Aortic smooth muscle cell (primary cell): ENCODE data around the gene RAI1. TPM values are rescaled to one million over a fixed set of nuclear protein-coding genes. Genes with fewer than 3 reads are reported as not detected.

Experiments used
- total RNA-seq: library from RNA; depleted of rRNA; stranded (reverse); fragments of >200 nt; gene quantifications from 2 replicates; pipeline ENCODE4 v1.2.3, GENCODE V29; 2014

RAI1 gene
- total RNA-seq, result 3.8 and 5.8 TPM in 2 replicates

GRCh38 chr17:17681187-17681743 is at the start of gene RAI1:
Gene RAI1, plus strand, starts transcription at chr17:17681458. Its CDS starts 111,491 bp downstream, at chr17:17792949.

GRCh38 chr17:17836818-17837379 is 155.6 kb downstream of the RAI1 start, which contains the start of gene SREBF1:
Gene SREBF1, minus strand, starts transcription at chr17:17836986. Its CDS starts 169 bp downstream, at chr17:17836817.

Other genes starting within 250 kb of the RAI1 start
- gene MED9, start 204.5 kb upstream of the RAI1 start, total RNA-seq, result 8.3 and 8.5 TPM in 2 replicates
- 2.4 and 3.6 TPM in 2 replicates for gene RASD1, start 185.1 kb upstream of the RAI1 start, total RNA-seq
- 18.6 and 21.8 TPM in 2 replicates for gene PEMT, start 89.8 kb upstream of the RAI1 start, total RNA-seq
- gene SREBF1, start 155.5 kb downstream of the RAI1 start, total RNA-seq, result 43.2 and 73.2 TPM in 2 replicates